Osteoblast (primary cell): Measurements from ENCODE around the gene SHH. TPM values are rescaled to one million over a fixed set of nuclear protein-coding genes. Genes with fewer than 3 reads are reported as not detected.

Experiments used
- DNase-seq: peaks from one replicate; pipeline ENCODE4 v3.0.0; 2011; ENCODE audit warnings: low spot score, mixed read lengths; ENCODE audit not compliant: insufficient read length; ENCODE audit errors: missing footprints
- H2AFZ ChIP-seq: 2 replicates; pipeline ENCODE4 v1.6.0; 2011; ENCODE audit warnings: mild to moderate bottlenecking, low read length
- H3K27ac ChIP-seq: 2 replicates; pipeline ENCODE4 v1.5.1; 2011; ENCODE audit warnings: mild to moderate bottlenecking, low read depth, low read length, moderate library complexity
- H3K27me3 ChIP-seq: 2 replicates; pipeline ENCODE4 v1.6.0; 2012; ENCODE audit warnings: mild to moderate bottlenecking, control low read depth, inconsistent platforms, low read length, moderate library complexity; ENCODE audit not compliant: insufficient read depth
- H3K36me3 ChIP-seq: 2 replicates; pipeline ENCODE4 v1.5.1; 2011; ENCODE audit warnings: mild to moderate bottlenecking, low read length, control low read depth, moderate library complexity; ENCODE audit not compliant: insufficient read depth
- H3K4me1 ChIP-seq: 2 replicates; pipeline ENCODE4 v1.5.1; 2011; ENCODE audit warnings: mild to moderate bottlenecking, low read length, control low read depth, moderate library complexity; ENCODE audit not compliant: insufficient read depth
- H3K4me2 ChIP-seq: 2 replicates; pipeline ENCODE4 v1.6.0; 2011; ENCODE audit warnings: mild to moderate bottlenecking, low read length; ENCODE audit not compliant: insufficient read depth
- H3K4me3 ChIP-seq: fragments of 200-600 bp; sonication (generic); 3 replicates; pipeline ENCODE4 v1.5.1; 2012; ENCODE audit warnings: mild to moderate bottlenecking, low read length, inconsistent platforms; ENCODE audit not compliant: insufficient read depth
- H3K79me2 ChIP-seq: 2 replicates; pipeline ENCODE4 v1.6.0; 2012; ENCODE audit warnings: mild to moderate bottlenecking, low read length, control low read depth, inconsistent platforms; ENCODE audit not compliant: insufficient read depth
- H3K9me3 ChIP-seq: 2 replicates; pipeline ENCODE4 v1.5.1; 2011; ENCODE audit warnings: low read depth, low read length, control low read depth
- H4K20me1 ChIP-seq: 2 replicates; pipeline ENCODE4 v1.6.0; 2012; ENCODE audit warnings: mild to moderate bottlenecking, low read length, control low read depth; ENCODE audit not compliant: insufficient read depth
- CTCF ChIP-seq: IDR thresholded peaks from 2 replicates; pipeline ENCODE4 v1.5.1; 2011; ENCODE audit warnings: mild to moderate bottlenecking, low read depth, low read length, moderate library complexity; ENCODE audit errors: extremely low read depth
- total RNA-seq: library from RNA; depleted of rRNA; stranded (reverse); fragments of >200 nt; gene quantifications from 2 replicates; pipeline ENCODE4 v1.2.3, GENCODE V29; 2012

Gene SHH
- total RNA-seq, 1 donor = not detected

- Histone ChIP-seq H3K36me3 (peaks cover 11% of the 10 kb centered on the region), H3K27me3 (no peaks in the 10 kb centered on the region), H3K27ac (no peak overlapping the region), H3K9me3 (no peaks in the 10 kb centered on the region), H3K4me2 (no peak overlapping the region), H3K79me2 (no peaks in the 10 kb centered on the region), H3K4me1 (no peaks in the 10 kb centered on the region), H3K4me3 (no peak overlapping the region), H2AFZ (no peak overlapping the region), H4K20me1 (peaks cover 3% of the 10 kb centered on the region)
- TF ChIP-seq CTCF = no peak
- no peak for DNase-seq
Measured at GRCh38 chr7:155781433-155781832, 30.8 kb downstream of the SHH start.

- Histone ChIP-seq H4K20me1 (peaks cover 3% of the 10 kb centered on the region), H3K79me2 (no peaks in the 10 kb centered on the region), H3K9me3 (no peaks in the 10 kb centered on the region), H3K27me3 (no peaks in the 10 kb centered on the region), H3K27ac (no peak overlapping the region), H3K4me3 (no peak overlapping the region), H2AFZ (no peak overlapping the region), H3K4me1 (no peaks in the 10 kb centered on the region), H3K36me3 (peaks cover 17% of the 10 kb centered on the region), H3K4me2 (no peak overlapping the region)
- TF ChIP-seq CTCF = no peak
- no peak for DNase-seq
Measured at GRCh38 chr7:155780884-155781283, 31.4 kb downstream of the SHH start.

GRCh38 chr7:155778349-155778748 lies 33.9 kb downstream of the SHH start:
- H3K36me3 ChIP-seq = peaks cover 36% of the 10 kb centered on the region

GRCh38 chr7:155776606-155777005 lies 35.7 kb downstream of the SHH start:
- Histone ChIP-seq H4K20me1 (peaks cover 3% of the 10 kb centered on the region), H3K4me1 (no peaks in the 10 kb centered on the region), H3K27me3 (no peaks in the 10 kb centered on the region), H3K9me3 (no peaks in the 10 kb centered on the region), H3K4me2 (no peak overlapping the region), H3K4me3 (no peak overlapping the region), H3K27ac (no peak overlapping the region), H3K36me3 (peaks cover 45% of the 10 kb centered on the region), H2AFZ (no peak overlapping the region), H3K79me2 (no peaks in the 10 kb centered on the region)
- TF ChIP-seq CTCF = no peak
- DNase-seq = no peak

More at GRCh38 chr7:155778349-155778748, 33.9 kb downstream of the SHH start:
- no peak overlapping the region for H2AFZ ChIP-seq
- no peaks in the 10 kb centered on the region for H3K27me3 ChIP-seq
- H3K4me1 ChIP-seq = no peaks in the 10 kb centered on the region
- peaks cover 3% of the 10 kb centered on the region for H4K20me1 ChIP-seq
- no peak overlapping the region for H3K4me3 ChIP-seq
- no peaks in the 10 kb centered on the region for H3K9me3 ChIP-seq
- H3K27ac ChIP-seq = no peak overlapping the region
- H3K4me2 ChIP-seq = no peak overlapping the region
- DNase-seq = no peak
- no peak for TF ChIP-seq CTCF
- no peaks in the 10 kb centered on the region for H3K79me2 ChIP-seq
